Measurements from ENCODE around the gene MAP2K4.

- TF ChIP-seq POLR2AphosphoS5 (IDR thresholded peaks at IDR 0.05) (no peak), CTCF (IDR thresholded peaks at IDR 0.05 in 8 of 11, conservative IDR thresholded peaks at IDR 0.05 in 3 of 11) (no peak), POLR2A (IDR thresholded peaks at IDR 0.05) (no peak)
Measured at GRCh38 chr17:12164085-12164484, 143.4 kb downstream of the MAP2K4 start.

Measured in spleen (tissue), 7 donors.